Endothelial cell of hepatic sinusoid (primary cell): ENCODE data around the gene COP1.
"Not testable (repeated sequence)": the region's sequence is repeated elsewhere in the genome, so short reads cannot be mapped to it uniquely, and the experiment has no call there.

Experiments
- in situ Hi-C: cut with HindIII; loops from 2 replicates; pipeline ENCODE4 v1.10.0; 2017; ENCODE audit warnings: low sequenced_read_pairs

COP1 gene

GRCh38 chr1:176206961-176207902 is at the start of gene COP1:
COP1 (minus strand) TSS chr1:176207286; CDS start chr1:176206978, 308 bp downstream.
- in situ Hi-C loops = no loop called here

DNA sequence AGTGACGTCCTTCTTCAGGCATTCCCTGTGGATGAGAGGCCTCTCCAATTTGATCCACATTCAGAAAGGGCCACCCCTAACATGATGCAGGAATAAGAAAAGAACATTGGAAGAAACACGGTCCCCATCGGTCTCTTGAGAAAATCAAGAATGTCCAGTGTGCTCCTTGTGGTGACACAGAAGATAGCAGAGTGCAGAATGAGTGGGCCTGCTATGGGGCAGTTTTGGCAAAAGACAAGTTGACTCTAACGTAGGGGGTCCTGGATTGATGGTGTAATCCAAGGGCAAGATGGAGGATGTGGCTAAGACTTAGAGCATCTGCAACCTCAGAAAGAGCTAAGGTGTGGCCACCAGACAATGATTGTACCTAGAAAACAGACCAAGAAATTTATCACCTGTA is 45.1 kb upstream of the COP1 start:
- in situ Hi-C loops = no loop called here

DNA sequence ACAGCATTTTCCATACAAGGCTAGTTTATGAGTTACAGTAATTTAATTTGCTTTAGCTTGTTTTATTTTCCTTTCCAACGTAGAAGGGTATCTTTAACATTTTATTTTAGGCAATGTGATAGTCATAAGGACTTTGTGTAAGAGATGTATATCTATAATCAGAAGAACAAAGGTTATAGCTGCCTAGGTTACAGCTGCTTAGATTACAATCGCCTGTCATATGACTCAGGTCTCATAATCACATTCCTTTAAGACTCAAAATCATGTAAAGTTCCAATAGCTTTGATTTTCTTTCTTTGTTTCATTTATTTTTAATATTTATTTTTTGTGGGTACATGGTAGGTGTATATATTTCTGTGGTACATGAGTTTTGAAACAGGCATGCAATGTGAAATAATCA is 37.8 kb upstream of the COP1 start:
- in situ Hi-C loops = no loop called here

GRCh38 chr1:176243746-176244145 is 36.7 kb upstream of the COP1 start:
- in situ Hi-C loops = no loop called here

- in situ Hi-C loops = no loop called here
These were observed 34.4 kb upstream of the COP1 start for GRCh38 chr1:176241385-176242015.

GRCh38 chr1:176233657-176234056 is 26.6 kb upstream of the COP1 start:
- in situ Hi-C loops = not testable (repeated sequence)

GRCh38 chr1:176227579-176227978 is 20.5 kb upstream of the COP1 start:
- in situ Hi-C loops = no loop called here

DNA sequence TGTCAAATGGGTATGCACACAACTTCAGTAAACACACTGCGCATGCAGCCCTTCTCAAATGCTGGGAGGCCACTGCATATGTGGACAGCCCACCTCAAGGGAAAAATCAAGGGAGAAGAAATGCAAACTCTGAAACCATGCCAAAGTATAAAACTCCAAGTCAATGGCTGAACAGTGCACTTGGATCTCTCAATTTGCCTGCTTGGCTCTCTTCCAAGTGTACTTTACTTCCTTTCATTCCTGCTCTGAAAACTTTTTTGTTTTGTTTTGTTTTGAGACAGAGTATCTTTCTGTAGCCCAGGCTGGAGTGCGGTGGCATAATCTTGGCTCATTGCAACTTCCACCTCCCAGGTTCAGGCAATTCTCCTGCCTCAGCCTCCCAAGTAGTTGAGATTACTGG is 18.8 kb upstream of the COP1 start:
- in situ Hi-C loops = no loop called here

- in situ Hi-C loops = no loop called here
These were observed 18.4 kb upstream of the COP1 start for GRCh38 chr1:176225479-176225875.

DNA sequence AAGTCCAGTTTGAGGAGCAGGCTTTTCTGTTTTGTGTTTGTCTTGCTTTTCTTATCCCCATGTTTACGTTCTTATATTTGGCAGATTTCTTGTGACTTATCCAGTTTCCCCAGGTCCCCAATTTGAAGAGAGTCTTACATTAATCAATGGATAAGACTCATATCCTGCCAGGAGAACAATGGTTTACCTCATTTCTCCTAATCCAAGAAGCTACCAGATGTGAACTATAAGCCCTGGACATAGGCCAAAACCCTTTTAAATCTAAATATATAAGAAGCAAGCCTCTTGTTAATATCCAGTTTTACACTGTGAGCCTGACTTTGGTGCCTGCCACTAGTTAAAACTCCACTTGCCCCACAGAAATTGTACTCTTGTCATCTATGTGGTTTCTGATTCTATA is 15.1 kb upstream of the COP1 start:
- in situ Hi-C loops = no loop called here

DNA sequence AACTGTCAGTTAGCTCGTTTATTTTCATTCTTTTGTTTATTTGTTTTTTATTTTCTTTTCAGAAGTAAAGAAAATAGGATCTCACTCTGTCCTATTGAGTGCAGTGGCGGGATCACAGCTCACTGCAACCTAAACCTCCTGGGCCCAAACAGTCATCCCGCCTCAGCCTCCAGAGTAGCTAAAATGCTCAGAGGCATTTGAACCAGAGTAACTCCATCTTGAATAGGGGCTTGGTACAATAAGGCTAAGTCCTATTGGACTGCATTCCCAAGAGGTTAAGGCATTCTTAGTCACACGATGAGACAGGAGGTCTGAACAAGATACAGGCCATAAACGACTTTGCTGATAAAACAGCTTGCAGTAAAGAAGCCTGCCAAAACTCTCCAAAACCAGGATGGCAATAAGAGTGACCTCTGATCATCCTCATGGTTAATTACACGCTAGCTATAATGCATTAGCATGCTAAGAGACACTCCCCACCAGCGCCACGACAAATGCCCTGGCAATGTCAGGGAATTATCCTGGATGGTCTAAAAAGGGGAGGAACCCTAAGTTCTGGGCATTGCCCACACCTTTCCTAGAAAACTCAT is 13.1 kb upstream of the COP1 start:
- in situ Hi-C loops = no loop called here

DNA sequence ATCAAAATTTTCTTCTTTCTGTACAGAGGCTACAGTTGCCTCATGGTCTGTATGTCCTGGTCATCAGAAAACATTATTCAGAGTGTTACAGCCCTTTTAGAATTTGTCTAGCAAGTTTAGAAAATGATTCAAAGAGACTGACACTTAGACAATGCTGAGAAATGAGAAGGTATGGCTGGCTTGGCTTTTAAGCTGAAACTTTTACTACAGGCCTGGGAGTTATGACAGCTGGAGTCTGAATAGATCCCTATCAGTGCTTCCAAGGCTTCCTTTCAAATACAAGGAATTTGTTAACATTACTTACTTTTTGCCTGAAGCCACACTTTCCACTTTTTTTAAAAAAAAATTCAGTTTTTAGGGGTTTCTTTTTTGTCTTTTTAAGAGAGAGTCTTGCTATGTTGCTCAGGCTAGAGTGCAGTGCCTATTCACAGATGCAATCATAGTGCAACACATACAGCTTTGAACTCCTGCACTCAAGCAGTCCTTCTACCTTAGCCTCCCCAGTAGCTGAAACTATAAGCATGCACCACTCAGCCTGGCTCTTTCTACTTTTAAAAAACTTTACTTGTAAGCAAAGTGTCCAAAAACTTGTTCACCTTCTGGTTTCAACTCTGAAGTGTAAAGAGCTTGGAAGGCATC is 10.5 kb upstream of the COP1 start:
- in situ Hi-C loops = no loop called here

DNA sequence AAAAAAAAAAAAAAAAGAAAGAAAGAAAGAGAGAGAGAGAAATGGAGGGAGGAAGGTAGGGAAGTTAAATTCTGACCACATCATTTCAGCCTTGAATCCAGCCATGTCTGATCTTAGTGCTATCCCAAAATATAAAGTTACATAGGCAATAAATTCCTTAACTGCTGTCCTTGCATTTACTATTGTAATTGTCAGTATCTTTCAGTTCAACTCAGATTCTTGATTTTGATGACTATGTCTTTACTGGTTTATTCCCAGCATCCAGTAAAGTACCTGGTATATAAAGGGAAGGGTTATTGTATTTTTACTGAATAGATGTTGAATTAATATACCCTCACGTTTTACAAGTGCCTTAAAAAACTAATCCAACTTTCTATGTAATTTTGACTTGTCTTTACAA is 8.9 kb upstream of the COP1 start:
- in situ Hi-C loops = no loop called here

DNA sequence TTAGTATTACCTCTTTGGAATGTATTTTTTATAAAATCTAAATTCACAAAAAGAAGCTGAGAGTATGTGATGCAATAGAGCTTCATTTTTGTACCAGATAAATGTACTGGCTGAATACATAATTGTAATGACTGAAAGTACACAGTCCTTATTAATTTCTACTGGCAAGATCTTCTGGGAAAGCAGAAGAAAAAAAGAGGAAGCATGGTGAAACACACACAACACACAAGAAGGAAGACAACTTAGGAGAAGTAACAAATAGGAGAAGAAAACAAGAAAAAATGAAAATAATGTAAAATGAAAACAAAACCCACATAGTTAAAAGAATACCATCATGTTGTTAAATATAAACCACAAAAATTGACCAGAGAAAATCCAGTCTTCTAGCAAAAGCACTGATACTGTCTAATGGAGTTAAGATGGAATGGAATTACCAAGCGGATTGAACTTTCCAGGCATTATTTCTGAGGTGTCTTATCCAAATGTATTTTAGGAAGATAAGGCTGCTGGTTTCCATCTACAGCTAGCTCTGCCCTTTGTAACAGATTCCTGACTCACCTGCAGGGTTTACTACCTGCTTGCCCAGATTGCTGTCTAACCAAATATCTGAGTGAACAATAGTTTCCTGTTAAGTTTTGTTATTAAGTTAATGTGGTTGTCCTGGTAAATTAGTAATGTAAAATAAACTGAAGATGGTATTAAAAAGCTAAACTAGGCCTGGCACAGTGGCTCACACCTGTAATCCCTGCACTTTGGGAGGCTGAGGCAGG is 4.5 kb upstream of the COP1 start:
- in situ Hi-C loops = no loop called here

DNA sequence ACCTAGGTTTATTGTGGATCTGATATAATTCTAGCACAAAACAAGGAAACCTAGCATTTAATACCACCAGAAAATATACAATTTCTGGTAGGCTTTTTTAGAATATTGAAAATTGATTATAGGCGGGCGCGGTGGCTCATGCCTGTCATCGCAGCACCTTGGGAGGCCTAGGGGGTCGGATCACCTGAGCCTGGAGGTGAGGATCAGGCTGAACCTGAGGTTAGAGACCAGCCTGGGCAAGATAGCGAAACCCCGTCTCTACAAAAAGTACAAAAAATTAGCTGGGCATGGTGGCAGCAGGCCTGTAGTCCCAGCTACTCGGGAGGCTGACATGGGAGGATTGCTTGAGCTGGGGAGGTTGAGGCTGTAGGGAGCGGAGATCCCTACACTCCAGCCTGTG is 948 bp upstream of the COP1 start:
- in situ Hi-C loops = no loop called here

DNA sequence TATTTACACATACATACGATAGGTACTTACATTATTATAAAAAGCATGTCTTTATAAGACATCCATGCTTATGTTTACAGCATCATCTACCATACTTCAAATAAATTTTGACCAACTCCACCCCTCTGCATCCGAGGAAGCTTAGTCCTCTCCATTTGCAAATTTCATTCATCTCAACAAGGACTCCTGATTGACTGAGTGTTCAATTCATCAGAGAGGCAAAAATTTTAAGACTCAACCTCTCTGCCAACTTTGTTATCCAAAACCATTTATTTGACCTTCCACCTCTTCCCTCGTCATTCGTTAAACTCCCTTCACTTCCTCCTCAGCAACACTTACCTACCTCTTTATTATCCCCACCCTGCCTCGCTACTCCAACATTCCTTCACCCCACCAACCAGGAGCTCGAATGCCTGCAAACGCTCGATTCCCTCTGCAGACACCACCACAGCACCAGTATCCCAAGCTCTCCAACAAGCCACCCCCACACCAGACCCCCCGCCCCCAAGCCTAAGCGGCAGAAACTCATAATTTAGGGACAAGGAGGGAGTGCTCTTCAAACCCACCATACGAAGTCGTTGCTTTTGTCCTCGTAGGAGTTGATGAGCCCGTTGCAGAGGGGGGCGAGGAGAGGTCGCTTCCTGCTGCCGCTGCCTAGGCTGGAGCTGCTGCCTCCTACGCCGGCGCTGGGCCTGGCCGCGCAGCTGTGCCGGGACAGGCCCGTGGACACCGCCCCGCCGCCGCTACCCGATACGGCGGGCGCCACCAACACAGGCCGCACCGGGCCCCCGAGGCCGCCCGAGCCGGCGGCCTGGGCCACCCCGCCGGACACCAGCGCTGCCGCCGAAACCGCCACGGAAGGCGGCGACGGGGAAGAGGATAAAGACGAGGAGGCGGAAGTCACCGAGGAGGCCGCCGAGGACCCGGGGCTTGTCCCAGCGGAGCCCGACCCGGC is 803 bp downstream of the COP1 start:
- in situ Hi-C loops = no loop called here

- in situ Hi-C loops = no loop called here
These were observed 1.7 kb downstream of the COP1 start for GRCh38 chr1:176205332-176205914.

GRCh38 chr1:176204655-176205054 is 2.4 kb downstream of the COP1 start:
- in situ Hi-C loops = not testable (repeated sequence)

DNA sequence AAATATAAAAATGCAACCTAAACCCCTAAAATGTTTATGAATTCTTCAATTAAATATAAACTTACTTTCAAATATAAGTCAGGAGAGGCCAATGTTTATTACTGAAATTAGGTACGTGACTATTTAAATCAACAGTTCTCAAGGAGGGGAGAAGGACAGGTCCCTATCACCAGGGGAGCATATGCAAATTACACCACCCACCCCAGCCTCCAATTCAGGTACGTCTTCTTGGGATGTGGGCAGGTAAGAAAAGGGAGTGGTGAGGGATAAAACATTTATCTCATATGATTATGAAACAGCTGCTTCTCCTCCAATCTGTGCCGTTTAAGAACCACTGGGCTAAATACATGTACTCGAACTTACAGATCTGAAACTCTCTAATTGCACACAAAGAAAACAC is 3.4 kb downstream of the COP1 start:
- in situ Hi-C loops = no loop called here
